T47D (cell line): ENCODE data around the gene LDLRAD3.

Experiments
- DNase-seq, 2 experiments: peaks; one replicate each; pipeline versions ENCODE4 v3.0.0 to v3.0.0-alpha.2; 2011 to 2012; ENCODE audit warnings: low read depth in 1 of 2, low spot score in 1 of 2
- JUND ChIP-seq: IDR thresholded peaks from 2 replicates; pipeline ENCODE4 v1.6.1; 2012; ENCODE audit warnings: low read depth
- in situ Hi-C: cut with HindIII; loops from 2 replicates; pipeline ENCODE4 v1.10.0; 2016; ENCODE audit warnings: low sequenced_read_pairs, low pct_unique_long_range_greater_than_20kb

The LDLRAD3 gene

DNA sequence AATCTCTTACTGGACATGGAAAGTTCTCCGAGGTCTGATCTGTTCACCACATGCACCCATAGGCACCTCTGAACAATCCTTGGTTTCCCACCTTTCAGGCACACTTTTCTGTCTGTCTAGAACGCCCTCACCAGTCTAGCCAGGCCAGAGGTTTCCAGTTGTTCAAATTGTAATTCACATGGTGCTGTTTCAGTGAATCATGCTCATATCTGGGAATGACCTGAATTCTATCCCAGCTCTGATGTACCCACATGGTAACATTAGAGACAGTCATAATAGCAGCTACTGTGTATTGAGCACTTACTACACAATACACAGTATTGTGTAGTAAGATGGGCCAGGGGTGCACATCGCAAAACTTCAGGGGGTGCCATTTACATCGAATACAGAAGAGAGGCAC lies 207.1 kb downstream of the LDLRAD3 start:
- no peak for DNase-seq
- no peak for TF ChIP-seq JUND
- in situ Hi-C loops, result no loop called here

GRCh38 chr11:36151933-36152580 lies 208.2 kb downstream of the LDLRAD3 start:
- DNase-seq, result no peak
- TF ChIP-seq JUND, result no peak
- in situ Hi-C loops, result no loop called here

DNA sequence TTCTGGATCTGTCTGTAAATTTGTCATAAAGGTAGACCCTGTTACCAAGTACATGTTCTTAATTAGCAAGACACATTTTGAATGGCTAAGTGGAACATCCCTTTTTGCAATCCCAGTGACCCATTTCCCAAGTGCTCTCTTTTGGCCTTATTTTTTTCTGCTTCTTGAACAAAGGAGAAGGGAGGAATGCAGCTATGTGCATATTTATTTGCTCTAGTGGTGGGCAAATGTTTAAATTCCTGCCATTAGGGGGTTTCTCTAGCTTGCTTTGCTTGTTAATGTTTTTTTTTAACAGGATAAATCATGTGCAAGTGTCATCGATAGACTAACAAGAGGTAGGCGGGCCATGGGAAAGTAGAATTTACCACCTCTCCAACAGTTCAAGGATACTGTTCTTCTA lies 209.7 kb downstream of the LDLRAD3 start:
- no peak for TF ChIP-seq JUND
- in situ Hi-C loops, result no loop called here

DNA sequence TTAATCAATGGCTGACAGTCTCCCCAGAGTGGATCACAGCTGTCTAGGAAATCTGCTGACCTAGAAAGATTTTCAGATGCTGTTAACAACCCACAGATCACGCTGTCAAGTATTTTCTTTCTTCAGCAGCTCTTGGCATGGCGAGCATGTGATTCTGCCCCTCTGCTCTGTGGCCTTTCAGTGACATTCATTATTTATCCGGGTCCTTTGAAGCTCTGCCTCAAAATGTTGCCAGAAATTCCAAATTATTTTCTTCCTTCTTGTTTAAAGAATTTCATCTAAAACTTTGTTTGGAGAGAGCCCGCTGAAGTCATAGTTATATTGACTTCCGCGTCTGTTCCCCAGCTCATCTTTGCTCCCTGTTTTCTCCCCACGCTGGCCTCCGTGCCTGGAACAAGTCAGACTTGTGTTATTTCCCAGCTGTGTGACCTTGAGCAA lies 211.3 kb downstream of the LDLRAD3 start:
- TF ChIP-seq JUND, result no peak
- no peak for DNase-seq
- in situ Hi-C loops, result no loop called here

More for the DNA sequence above, 209.7 kb downstream of the LDLRAD3 start:
- no peak for DNase-seq

- in situ Hi-C loops, result no loop called here
- DNase-seq, result no peak
- TF ChIP-seq JUND, result no peak
Observed at GRCh38 chr11:36155770-36156160, 211.9 kb downstream of the LDLRAD3 start.

GRCh38 chr11:36156161-36156816 lies 212.4 kb downstream of the LDLRAD3 start:
- DNase-seq, result peak in 1 of 2 experiments; percentile 28
- in situ Hi-C loops, result no loop called here
- no peak for TF ChIP-seq JUND

DNA sequence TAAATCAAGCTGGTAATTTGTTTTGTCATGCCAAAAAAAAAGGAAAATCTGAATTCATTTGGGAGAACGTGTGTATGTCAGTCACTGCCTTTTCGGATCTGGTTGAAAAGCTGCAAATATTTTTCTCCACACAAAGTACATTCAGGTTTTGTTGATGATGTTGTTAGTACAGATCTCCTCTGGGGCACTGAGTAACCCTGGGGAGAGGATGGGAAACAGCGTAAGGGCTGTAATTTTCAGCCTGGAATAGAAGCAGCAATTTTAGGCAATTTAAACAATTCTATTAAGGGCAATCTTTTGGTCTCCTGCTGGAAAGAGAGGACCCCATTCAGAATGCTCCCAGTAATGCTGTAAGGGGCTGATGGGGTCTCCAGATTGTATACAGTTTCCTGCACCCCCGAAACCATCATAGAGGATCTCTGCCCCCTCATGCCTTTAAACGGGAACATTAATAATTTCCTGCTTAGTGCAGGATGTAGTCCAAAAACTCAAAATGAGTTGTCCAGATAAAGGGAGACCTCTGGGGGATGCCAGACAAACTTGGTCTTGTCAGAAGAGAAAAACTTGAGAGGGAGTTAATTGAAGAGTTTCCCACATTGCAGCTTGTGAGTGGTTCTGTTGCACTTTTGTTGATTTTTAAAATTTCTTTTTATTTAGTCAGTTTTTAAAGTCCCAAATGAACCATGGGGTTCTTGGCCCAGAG lies 213.1 kb downstream of the LDLRAD3 start:
- in situ Hi-C loops, result no loop called here
- no peak for TF ChIP-seq JUND
- no peak for DNase-seq

DNA sequence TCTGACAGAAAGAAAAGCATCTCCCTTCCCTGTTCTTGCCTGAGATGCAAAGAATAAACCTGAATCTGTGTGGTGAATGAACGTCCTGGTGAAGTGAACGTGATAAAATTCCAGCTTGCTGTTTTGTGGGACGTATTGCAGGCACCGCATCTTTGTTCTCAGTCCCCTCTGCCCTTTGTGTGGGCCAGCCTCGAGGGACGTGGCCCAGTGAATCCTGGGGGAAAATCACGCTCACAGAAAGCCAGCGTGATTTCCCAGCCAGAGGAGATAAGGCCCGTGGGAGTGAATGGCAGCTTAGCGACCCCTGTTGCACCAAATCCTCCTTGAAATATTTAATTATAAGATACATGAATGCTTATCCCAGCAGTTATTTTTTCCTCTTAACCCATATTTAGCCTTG lies 216.2 kb downstream of the LDLRAD3 start:
- DNase-seq, result no peak
- in situ Hi-C loops, result no loop called here
- TF ChIP-seq JUND, result no peak

- no peak for DNase-seq
- in situ Hi-C loops, result no loop called here
- TF ChIP-seq JUND, result no peak
Observed at GRCh38 chr11:36161572-36161971, 217.7 kb downstream of the LDLRAD3 start.

- no peak for TF ChIP-seq JUND
- in situ Hi-C loops, result no loop called here
- no peak for DNase-seq
Observed at GRCh38 chr11:36162006-36162882, 218.4 kb downstream of the LDLRAD3 start.

DNA sequence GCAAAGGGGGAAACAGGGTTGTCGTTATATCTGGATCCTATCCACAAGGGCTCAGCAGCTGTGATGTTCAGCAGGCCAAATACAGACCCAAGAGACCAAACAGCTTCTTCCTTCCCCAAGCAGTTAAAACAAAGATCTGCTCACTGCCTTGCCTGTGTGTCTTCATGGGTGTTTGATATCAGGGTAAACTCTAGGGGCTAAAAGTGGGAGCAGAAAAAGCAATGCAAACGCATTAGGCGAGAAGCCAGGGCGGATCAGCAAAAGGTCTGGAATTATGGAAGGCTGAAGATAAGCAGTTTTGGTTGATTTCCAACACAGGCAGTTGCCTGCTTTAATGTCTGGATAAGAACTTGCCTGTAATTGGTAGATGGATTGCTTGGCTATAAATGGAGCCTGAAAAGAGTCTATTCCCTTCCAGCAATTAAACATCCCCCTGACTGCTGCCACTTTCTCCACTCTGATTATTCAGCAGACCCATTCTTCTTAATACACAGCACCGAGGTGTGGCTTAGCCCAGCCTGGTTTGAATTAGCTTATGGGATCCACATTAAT lies 219.1 kb downstream of the LDLRAD3 start:
- TF ChIP-seq JUND, result no peak
- DNase-seq, result no peak

More for the DNA sequence above, 219.1 kb downstream of the LDLRAD3 start:
- in situ Hi-C loops, result no loop called here
